Body of pancreas (tissue), 4 donors: Measurements from ENCODE around the gene CAPN8.

Source experiments
- POLR2A ChIP-seq, 3 donors: fragments of 450-650 bp; IDR thresholded peaks; one replicate each; pipeline ENCODE4 v1.6.1; 2016; ENCODE audit warnings: antibody characterized with exemption in 3 of 3, mild to moderate bottlenecking in 2 of 3
- TF ChIP-seq, protein P1 (sequence below), 7 experiments: fragments of 450-650 bp in 4 of 7; fragments of 200-600 bp in 3 of 7; sonication (generic) in 3 of 7; IDR thresholded peaks; one replicate each; pipeline ENCODE4 v1.5.1; 2016 to 2019; ENCODE audit warnings: antibody characterized with exemption in 7 of 7

DNA sequence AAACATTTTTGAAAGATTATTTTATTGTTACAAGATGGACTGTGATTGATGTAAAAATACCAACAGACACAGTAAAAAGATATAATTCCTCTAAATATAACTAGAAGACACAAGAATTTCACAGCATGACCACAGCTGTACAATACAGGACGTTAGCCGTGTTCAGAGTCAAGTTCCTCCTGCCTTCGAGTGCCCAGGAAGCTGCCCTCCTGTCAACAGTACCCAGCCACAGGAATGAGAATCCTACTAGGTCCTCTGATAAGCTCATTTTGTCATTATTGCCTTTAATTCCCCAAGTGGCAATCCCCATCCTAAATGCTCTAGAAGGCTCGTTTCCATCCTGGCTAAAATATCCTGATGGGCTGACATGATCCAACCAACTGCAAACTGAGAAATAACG, 30.4 kb upstream of the CAPN8 start:
- TF ChIP-seq, protein P1, sequence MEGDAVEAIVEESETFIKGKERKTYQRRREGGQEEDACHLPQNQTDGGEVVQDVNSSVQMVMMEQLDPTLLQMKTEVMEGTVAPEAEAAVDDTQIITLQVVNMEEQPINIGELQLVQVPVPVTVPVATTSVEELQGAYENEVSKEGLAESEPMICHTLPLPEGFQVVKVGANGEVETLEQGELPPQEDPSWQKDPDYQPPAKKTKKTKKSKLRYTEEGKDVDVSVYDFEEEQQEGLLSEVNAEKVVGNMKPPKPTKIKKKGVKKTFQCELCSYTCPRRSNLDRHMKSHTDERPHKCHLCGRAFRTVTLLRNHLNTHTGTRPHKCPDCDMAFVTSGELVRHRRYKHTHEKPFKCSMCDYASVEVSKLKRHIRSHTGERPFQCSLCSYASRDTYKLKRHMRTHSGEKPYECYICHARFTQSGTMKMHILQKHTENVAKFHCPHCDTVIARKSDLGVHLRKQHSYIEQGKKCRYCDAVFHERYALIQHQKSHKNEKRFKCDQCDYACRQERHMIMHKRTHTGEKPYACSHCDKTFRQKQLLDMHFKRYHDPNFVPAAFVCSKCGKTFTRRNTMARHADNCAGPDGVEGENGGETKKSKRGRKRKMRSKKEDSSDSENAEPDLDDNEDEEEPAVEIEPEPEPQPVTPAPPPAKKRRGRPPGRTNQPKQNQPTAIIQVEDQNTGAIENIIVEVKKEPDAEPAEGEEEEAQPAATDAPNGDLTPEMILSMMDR (IDR thresholded peaks at IDR 0.05) = no peak
- TF ChIP-seq POLR2A (IDR thresholded peaks at IDR 0.05) = no peak
